HepG2 (cell line): Measurements from ENCODE around the gene ORC2. TPM values are rescaled to one million over a fixed set of nuclear protein-coding genes. Genes with fewer than 3 reads are reported as not detected.

Source experiments
- AGO2 ChIP-seq: fragments of 200-400 bp; formaldehyde crosslinking; optimal IDR thresholded peaks from 2 replicates; pipeline ENCODE3; 2017; ENCODE audit warnings: mild to moderate bottlenecking, low read depth, low read length, moderate library complexity
- DRAP1 ChIP-seq: IDR thresholded peaks from 2 replicates; pipeline ENCODE4 v1.6.1; 2016; ENCODE audit warnings: missing genetic modification reagents, missing compliant biosample characterization
- FOXO4 ChIP-seq: sonication (generic); formaldehyde crosslinking; conservative IDR thresholded peaks from 2 replicates; pipeline ENCODE4 v1.8.1; 2023; ENCODE audit warnings: missing genetic modification reagents
- MED1 ChIP-seq: sonication (generic); formaldehyde crosslinking; IDR thresholded peaks from 2 replicates; pipeline ENCODE4 v1.4.0; 2020; ENCODE audit warnings: missing genetic modification reagents
- NFRKB ChIP-seq: fragments of 450-650 bp; IDR thresholded peaks from 2 replicates; pipeline ENCODE4 v1.6.1; 2017
- TOE1 ChIP-seq: sonication (generic); formaldehyde crosslinking; IDR thresholded peaks from 2 replicates; pipeline ENCODE4 v1.4.0; 2020; ENCODE audit warnings: mild to moderate bottlenecking, missing genetic modification reagents
- USF2 ChIP-seq, 2 experiments: sonication (generic) in 1 of 2; formaldehyde crosslinking in 1 of 2; IDR thresholded peaks; 2 replicates each; pipeline versions ENCODE4 v1.5.1 to v1.6.1; 2011 to 2020; ENCODE audit warnings: borderline replicate concordance in 1 of 2, low read depth in 1 of 2, low read length in 1 of 2, mild to moderate bottlenecking in 1 of 2, missing genetic modification reagents in 1 of 2, moderate library complexity in 1 of 2
- ZBTB4 ChIP-seq: sonication (generic); formaldehyde crosslinking; IDR thresholded peaks from 2 replicates; pipeline ENCODE4 v1.4.0; 2020; ENCODE audit warnings: missing genetic modification reagents, mild to moderate bottlenecking, borderline replicate concordance
- ZNF18 ChIP-seq: sonication (generic); formaldehyde crosslinking; IDR thresholded peaks from 2 replicates; pipeline ENCODE4 v1.8.0; 2022; ENCODE audit warnings: mild to moderate bottlenecking, missing genetic modification reagents; ENCODE audit not compliant: insufficient replicate concordance
- ZNF33A ChIP-seq: sonication (generic); formaldehyde crosslinking; IDR thresholded peaks from 2 replicates; pipeline ENCODE4 v1.5.1; 2020; ENCODE audit warnings: missing genetic modification reagents, mild to moderate bottlenecking, moderate library complexity, borderline replicate concordance
- ZNF367 ChIP-seq: sonication (generic); formaldehyde crosslinking; IDR thresholded peaks from 2 replicates; pipeline ENCODE4 v1.4.0; 2020; ENCODE audit warnings: missing genetic modification reagents, borderline replicate concordance
- ZNF382 ChIP-seq: sonication (generic); formaldehyde crosslinking; IDR thresholded peaks from 2 replicates; pipeline ENCODE4 v1.5.0; 2020; ENCODE audit warnings: missing genetic modification reagents, mild to moderate bottlenecking, borderline replicate concordance
- ZNF550 ChIP-seq: sonication (generic); formaldehyde crosslinking; IDR thresholded peaks from 2 replicates; pipeline ENCODE4 v1.4.0; 2020; ENCODE audit warnings: mild to moderate bottlenecking, missing genetic modification reagents, borderline replicate concordance
- ZNF615 ChIP-seq: sonication (generic); formaldehyde crosslinking; IDR thresholded peaks from 2 replicates; pipeline ENCODE4 v1.5.0; 2020; ENCODE audit warnings: mild to moderate bottlenecking, missing genetic modification reagents, borderline replicate concordance
- ZNF672 ChIP-seq: sonication (generic); formaldehyde crosslinking; IDR thresholded peaks from 2 replicates; pipeline ENCODE4 v1.8.1; 2022; ENCODE audit warnings: missing genetic modification reagents
- ZNF891 ChIP-seq: sonication (generic); formaldehyde crosslinking; IDR thresholded peaks from 2 replicates; pipeline ENCODE4 v1.5.0; 2020; ENCODE audit warnings: mild to moderate bottlenecking, missing genetic modification reagents
- polyA plus RNA-seq, 8 experiments: library from polyadenylated mRNA; depleted of rRNA in 3 of 8; stranded (reverse) in 7 of 8; unstranded in 1 of 8; fragments of >200 nt; fragmentation: Illumina TruSeq in 4 of 8; extraction: Trizol in 4 of 8; gene quantifications; 2 replicates each; pipeline versions ENCODE4 v1.2.1 to v1.2.3, GENCODE V29; 2011 to 2016; ENCODE audit warnings: low read depth in 4 of 8, missing spikeins in 1 of 8, mixed read lengths in 1 of 8; ENCODE audit not compliant: insufficient read depth in 1 of 8
- total RNA-seq, 5 experiments: library from RNA; depleted of rRNA; stranded (reverse); fragments of >200 nt; fragmentation: Illumina TruSeq; extraction: Trizol; gene quantifications; 2 replicates each; pipeline ENCODE4 v1.2.3, GENCODE V29; 2016; ENCODE audit warnings: low read depth in 1 of 5

Gene ORC2
- total and polyA plus RNA-seq, 2 of the 13 experiments (the other 11 are each of a cell fraction or from before 2014, with no cell fraction given) = 19.3 to 73.5 TPM

GRCh38 chr2:200888704-200889625 is 74.5 kb downstream of the ORC2 start, which contains the start of the genes NIF3L1 and PPIL3 (continued):
- no peak for TF ChIP-seq USF2 (IDR thresholded peaks at IDR 0.05; ENCODE audit: low read depth, low read length)
- TF ChIP-seq USF2 (CRISPR knock-in tag; IDR thresholded peaks at IDR 0.05; ENCODE audit: borderline replicate concordance) = no peak; the same call in 1 of the 2 replicates
- TF ChIP-seq NFRKB = no peak
- peak; percentile 86; the same call in 1 of the 2 replicates for TF ChIP-seq TOE1 (CRISPR knock-in tag)
- no peak for TF ChIP-seq ZNF382 (CRISPR knock-in tag)
- TF ChIP-seq ZNF672 = peak; percentile 9; the same call in 1 of the 2 replicates
- peak; percentile 50; the same call in 1 of the 2 replicates for TF ChIP-seq DRAP1 (CRISPR knock-in tag)
- no peak for TF ChIP-seq ZNF615 (CRISPR knock-in tag)
- TF ChIP-seq ZBTB4 (CRISPR knock-in tag) = peak; percentile 53; the same call in 1 of the 2 replicates
- peak; percentile 98 for TF ChIP-seq ZNF367
- no peak for TF ChIP-seq ZNF18
- peak; percentile 7 for TF ChIP-seq AGO2
- peak; percentile 85 for TF ChIP-seq MED1 (CRISPR knock-in tag)
- no peak; the same call in 1 of the 2 replicates for TF ChIP-seq ZNF891 (CRISPR knock-in tag)
- TF ChIP-seq ZNF550 = no peak
- TF ChIP-seq FOXO4 (CRISPR knock-in tag) = no peak
- TF ChIP-seq ZNF33A = no peak; the same call in 1 of the 2 replicates
